IPS-18a (cell line): Measurements from ENCODE around the gene NUP50.

Experiments used
- H3K27ac ChIP-seq: one replicate; pipeline ENCODE4 v1.5.1; 2013; ENCODE audit warnings: low read length
- H3K27me3 ChIP-seq: one replicate; pipeline ENCODE4 v1.6.1; 2013; ENCODE audit warnings: mild to moderate bottlenecking, low read length; ENCODE audit not compliant: control insufficient read depth, insufficient read depth
- H3K36me3 ChIP-seq: one replicate; pipeline ENCODE4 v1.6.1; 2013; ENCODE audit warnings: low read depth, low read length; ENCODE audit not compliant: control insufficient read depth
- H3K4me1 ChIP-seq: one replicate; pipeline ENCODE4 v1.6.1; 2013; ENCODE audit warnings: low read depth, low read length; ENCODE audit not compliant: control insufficient read depth
- H3K4me3 ChIP-seq: one replicate; pipeline ENCODE4 v1.5.1; 2013; ENCODE audit warnings: low read length
- H3K9ac ChIP-seq: one replicate; pipeline ENCODE4 v1.6.1; 2013; ENCODE audit warnings: mild to moderate bottlenecking, low read length, moderate library complexity
- H3K9me3 ChIP-seq: one replicate; pipeline ENCODE4 v1.6.1; 2013; ENCODE audit warnings: low read depth, low read length; ENCODE audit not compliant: control insufficient read depth

NUP50 gene

DNA sequence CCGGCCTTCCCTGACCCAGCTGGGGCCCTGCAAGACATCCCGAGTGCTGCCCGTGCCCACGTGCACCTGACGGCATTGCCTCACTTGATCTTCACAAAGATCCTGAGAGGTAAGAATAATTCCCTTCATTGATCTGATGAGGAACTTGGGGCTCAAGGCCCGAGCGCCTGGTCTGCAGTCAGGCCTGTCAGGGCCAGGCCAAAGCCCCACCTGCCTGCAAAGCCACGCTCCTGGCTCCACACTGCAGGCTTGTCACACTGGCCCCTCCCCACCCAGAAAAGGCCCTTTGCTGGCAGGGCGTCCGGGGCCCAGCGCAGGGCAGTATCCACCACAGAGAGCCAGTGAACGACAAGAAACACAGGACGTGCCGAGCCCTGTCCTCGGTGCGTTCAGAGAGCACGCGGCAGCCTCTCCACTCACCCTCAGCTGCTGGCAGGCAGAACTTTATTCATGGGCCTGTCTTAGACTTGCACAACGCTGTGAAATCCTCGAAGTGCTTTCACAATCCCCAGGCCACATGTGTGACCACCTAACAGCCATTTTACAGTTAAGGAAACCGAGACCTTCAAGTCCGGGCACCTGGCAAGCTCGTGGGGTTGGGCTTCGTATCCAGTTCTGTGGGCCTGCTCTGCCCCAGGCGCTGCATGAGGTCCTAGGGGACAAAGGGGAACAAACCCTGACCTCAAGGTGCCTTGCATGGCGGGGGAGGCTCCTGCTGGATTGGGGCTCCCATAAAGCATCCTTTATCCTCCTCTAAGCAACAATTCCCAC, 62.2 kb downstream of the NUP50 start:
- Histone ChIP-seq H3K4me3 (no peak overlapping the region), H3K9ac (no peak overlapping the region), H3K4me1 (peaks cover 13% of the 10 kb centered on the region), H3K27ac (no peak overlapping the region), H3K27me3 (no peaks in the 10 kb centered on the region), H3K9me3 (no peaks in the 10 kb centered on the region), H3K36me3 (no peaks in the 10 kb centered on the region)

DNA sequence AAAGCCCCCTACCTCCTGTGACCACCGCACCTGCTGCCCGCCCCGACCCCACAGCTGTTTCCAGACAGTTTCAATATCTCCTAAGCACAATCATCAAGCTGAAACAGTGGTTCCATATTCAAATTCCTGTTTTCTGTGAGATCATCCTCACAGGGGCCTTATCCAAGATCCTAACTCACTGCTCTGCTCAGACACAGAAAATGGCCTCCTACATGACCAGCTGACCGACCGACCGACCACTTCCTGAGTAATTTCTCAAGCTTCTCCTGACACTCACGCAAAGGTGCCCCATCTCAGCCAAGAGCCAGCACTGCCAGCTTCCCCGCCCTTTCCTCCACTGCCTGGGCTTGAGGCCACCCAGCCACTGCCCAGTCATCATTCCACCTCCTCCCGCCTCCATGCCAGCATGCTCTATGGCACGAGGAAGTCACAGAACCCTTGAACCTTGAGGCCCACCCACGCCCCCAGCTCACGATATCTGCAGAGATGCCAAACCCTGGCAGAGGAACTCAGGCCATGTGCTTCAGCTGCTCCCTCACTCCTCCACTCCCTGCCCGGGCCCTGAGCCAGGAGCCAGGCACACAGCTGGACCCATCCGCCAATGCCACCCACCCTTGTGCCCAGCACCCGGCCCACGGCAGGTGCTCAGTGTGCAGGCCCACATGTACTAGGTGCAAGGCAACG, 62.9 kb downstream of the NUP50 start:
- peaks cover 13% of the 10 kb centered on the region for H3K4me1 ChIP-seq
- H3K9me3 ChIP-seq = no peaks in the 10 kb centered on the region
- H3K9ac ChIP-seq = no peak overlapping the region
- no peaks in the 10 kb centered on the region for H3K27me3 ChIP-seq
- H3K36me3 ChIP-seq = no peaks in the 10 kb centered on the region
- no peak overlapping the region for H3K27ac ChIP-seq
- H3K4me3 ChIP-seq = no peak overlapping the region

DNA sequence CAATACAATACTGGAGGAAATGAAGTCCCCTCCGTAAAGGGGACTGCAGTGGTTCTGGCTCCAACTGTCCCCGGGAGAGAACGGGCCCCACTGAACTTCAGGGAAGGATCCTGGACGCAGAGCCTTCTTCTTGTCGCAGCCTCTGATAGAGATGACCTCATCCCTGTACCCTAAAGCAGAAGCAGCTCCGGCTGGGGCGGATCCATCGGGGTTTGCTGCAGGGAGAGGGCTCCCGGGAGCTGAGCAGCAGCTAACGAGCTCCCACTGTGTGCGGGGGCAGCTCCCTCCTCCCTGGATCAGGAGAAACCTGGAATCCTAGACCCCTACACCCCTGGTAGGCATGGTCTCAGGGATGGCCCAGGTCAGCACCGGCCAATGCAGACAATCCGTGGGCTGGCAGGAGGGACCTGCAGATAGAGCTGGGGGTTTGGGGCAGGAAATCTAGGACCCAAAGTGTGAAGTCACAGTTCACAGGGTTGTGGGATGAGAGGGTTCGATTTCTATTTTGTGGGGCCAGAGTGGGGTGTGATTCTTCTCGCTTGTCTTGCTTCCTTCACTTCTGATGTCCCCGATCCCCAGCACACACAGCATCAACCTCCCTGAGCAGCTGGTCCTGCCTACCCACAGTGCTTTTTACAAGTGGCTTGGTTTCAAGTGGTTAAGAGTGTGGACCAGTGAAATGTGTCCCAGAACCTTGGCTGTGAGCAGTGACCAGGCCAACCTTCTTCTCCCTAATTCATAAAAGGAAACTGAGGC, 64.1 kb downstream of the NUP50 start:
- peaks cover 13% of the 10 kb centered on the region for H3K4me1 ChIP-seq
- no peak overlapping the region for H3K9ac ChIP-seq
- H3K27ac ChIP-seq = no peak overlapping the region

DNA sequence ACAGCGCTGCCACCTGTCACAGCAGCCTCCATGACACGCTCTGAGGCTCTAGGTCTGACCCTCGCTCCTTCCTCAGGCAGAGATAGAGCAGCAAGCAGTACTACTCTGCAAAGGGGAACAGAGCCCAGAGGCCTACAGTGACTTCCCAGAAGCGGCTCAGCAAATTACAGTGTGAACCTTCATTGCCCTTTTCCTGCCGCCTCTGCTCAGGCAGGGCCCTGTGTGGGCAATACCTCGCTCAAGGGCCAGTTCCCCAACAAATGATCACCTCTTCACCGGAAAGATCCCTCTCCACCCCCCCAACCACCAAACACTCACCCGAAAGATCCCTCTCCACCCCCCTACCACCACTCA, 64.7 kb downstream of the NUP50 start:
- Histone ChIP-seq H3K36me3 (no peaks in the 10 kb centered on the region), H3K27ac (no peak overlapping the region), H3K27me3 (no peaks in the 10 kb centered on the region), H3K9ac (no peak overlapping the region), H3K4me3 (no peak overlapping the region), H3K4me1 (peaks cover 13% of the 10 kb centered on the region), H3K9me3 (no peaks in the 10 kb centered on the region)

More for the DNA sequence above, 64.1 kb downstream of the NUP50 start:
- Histone ChIP-seq H3K36me3 (no peaks in the 10 kb centered on the region), H3K9me3 (no peaks in the 10 kb centered on the region), H3K4me3 (no peak overlapping the region), H3K27me3 (no peaks in the 10 kb centered on the region)

DNA sequence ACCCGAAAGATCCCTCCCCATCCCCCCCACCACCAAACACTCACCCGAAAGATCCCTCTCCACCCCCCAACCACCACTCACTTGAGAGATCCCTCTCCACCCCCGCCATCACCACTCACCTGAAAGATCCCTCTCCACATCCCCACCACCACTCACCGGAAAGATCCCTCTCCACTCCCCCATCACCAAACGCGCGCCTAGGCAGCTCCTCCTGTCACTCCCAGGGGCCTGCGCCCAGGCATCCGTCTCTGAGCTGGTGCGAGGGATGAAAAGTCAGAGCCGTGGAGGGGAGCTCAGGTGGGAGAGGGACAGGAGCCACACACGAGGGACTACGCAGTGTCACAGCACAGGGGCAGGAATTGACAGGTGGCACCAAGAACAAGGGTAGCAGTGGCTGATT, 65.5 kb downstream of the NUP50 start:
- H3K4me3 ChIP-seq = no peak overlapping the region
- no peak overlapping the region for H3K27ac ChIP-seq
- H3K9ac ChIP-seq = no peak overlapping the region
- no peaks in the 10 kb centered on the region for H3K36me3 ChIP-seq
- H3K27me3 ChIP-seq = no peaks in the 10 kb centered on the region
- H3K4me1 ChIP-seq = peaks cover 13% of the 10 kb centered on the region
- no peaks in the 10 kb centered on the region for H3K9me3 ChIP-seq

DNA sequence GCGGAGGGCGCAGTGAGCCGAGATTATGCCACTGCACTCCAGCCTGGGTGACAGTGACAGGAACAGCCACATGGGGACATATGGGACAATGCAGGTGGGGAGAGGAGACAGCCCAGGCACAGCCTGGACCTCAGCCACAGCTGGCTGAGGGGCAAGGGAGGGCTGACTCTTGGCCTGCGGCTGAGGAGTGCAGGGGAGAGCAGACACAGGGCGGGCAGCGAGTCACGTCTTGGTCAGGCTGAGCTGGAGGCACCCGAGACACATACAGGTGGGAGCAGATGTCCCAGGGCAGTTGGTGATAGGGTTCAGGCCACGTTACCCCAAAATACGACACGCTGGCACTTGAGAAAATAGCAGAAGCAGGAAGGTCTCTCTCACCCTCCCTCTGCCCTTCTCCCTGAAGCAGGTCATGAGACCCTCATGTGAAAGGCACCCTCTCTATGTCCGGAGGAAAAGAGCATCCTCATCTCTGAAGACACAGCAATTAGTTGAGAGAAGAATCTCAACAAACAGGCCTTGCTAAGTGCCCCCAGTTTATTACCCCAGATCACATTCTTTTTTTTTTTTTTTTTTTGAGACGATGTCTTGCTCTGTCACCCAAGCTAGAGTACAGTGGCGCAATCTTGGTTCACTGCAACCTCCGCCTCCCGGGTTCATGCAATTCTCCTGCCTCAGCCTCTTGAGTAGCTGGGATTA, 66.4 kb downstream of the NUP50 start:
- Histone ChIP-seq H3K27me3 (no peaks in the 10 kb centered on the region), H3K9ac (no peak overlapping the region), H3K9me3 (no peaks in the 10 kb centered on the region)

DNA sequence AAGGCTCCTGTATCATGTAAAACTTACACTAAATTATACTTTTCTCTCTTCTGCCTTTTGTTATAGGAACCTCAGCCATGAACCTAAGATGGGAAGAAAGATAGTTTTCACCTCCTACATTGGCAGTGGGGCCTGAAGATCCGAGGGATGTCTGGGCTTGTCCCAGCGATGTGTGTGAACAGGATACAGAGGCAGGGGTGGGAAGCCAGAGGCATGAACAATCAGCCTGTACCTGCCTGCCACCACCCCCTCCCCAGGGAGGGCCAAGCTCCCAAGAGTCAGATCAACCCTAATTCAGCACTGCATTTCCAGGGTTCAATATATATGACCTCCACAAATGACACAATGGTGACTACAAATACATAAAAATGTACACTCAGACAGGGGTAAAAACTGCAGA, 67.6 kb downstream of the NUP50 start:
- H3K4me3 ChIP-seq = no peak overlapping the region
- no peaks in the 10 kb centered on the region for H3K27me3 ChIP-seq
- H3K27ac ChIP-seq = no peak overlapping the region
- H3K4me1 ChIP-seq = peaks cover 8% of the 10 kb centered on the region
- H3K9ac ChIP-seq = no peak overlapping the region
- H3K36me3 ChIP-seq = no peaks in the 10 kb centered on the region
- H3K9me3 ChIP-seq = no peaks in the 10 kb centered on the region

More for the DNA sequence above, 66.4 kb downstream of the NUP50 start:
- H3K27ac ChIP-seq = no peak overlapping the region
- peaks cover 8% of the 10 kb centered on the region for H3K4me1 ChIP-seq
- no peak overlapping the region for H3K4me3 ChIP-seq
- H3K36me3 ChIP-seq = no peaks in the 10 kb centered on the region

DNA sequence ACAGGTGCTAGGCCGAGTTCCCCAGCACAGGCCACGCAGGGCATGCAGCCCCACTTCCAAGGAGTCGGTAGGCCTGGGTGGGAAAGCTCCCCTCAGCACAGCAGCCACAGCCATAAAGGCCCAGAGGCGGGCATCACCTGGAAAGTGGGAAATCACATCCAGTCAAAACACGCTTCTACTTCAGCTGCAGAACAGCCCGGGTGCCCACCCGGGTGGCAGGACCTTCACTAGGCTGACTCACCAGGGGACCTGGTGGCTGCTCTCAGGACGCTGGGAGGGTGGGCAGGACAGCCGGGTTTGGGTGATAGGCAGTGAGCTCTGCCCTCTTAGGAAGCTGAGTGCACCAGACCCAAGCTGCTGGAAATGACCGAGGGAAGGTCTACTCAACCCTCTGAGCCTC, 69.7 kb downstream of the NUP50 start:
- H3K4me1 ChIP-seq = no peaks in the 10 kb centered on the region
- H3K27me3 ChIP-seq = no peaks in the 10 kb centered on the region
- H3K27ac ChIP-seq = no peak overlapping the region
- H3K9me3 ChIP-seq = no peaks in the 10 kb centered on the region
- H3K4me3 ChIP-seq = no peak overlapping the region
- no peaks in the 10 kb centered on the region for H3K36me3 ChIP-seq
- no peak overlapping the region for H3K9ac ChIP-seq

DNA sequence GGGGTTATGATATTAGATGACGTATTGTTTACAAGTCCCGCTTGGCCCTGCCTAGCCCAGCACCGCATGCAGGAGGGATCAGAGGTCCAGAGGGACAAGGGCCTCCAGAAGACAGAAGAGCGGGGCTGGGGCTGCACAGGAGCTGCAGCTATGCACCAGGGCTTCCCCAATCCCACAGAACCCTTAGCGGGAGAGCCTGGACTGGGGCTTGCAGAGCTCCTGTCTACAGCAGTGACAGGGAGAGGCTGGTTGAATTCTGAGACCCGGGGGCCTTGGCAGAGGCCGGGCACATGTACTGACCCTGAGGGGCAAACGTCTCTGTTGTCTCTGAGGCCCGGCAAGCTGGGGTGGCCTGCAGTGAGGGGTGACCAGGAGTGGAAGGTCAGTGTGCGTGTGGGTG, 70.1 kb downstream of the NUP50 start:
- no peak overlapping the region for H3K9ac ChIP-seq
- peaks cover under 1% of the 10 kb centered on the region for H3K4me1 ChIP-seq
- no peaks in the 10 kb centered on the region for H3K9me3 ChIP-seq
- H3K27ac ChIP-seq = no peak overlapping the region
- H3K4me3 ChIP-seq = no peak overlapping the region
- H3K27me3 ChIP-seq = no peaks in the 10 kb centered on the region
- H3K36me3 ChIP-seq = no peaks in the 10 kb centered on the region

DNA sequence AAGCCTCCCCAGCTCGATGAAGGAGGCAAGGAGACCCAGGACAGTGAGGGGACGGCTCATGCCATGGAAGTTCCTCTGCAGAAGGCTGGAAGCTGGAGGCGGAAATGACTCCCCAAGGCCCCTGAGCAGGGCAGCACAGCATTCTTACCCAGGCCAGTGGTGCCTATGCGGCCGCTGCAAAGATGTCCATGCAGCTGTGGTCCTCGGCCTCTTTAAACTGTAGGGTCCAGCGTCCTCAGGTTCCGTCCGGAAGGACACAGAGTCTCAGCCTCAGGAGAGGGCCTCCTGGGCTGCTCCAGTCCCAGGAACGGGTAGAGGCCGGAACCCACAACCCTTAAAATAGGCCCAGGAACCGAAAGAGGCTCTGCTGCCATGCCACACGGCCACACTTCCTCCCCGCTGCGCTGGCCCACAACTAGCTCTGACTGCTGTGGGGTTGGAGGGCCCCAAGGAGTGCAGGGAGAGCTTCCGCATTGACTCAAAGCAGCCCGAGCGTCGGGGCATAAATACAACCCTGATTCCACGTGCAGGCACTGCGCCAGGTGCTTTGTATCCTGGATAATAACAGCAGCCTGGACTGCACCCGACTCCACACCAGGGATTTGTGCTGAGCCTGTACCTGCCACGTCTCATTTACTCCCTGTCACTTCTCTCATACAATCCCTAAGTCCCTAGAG, 71.5 kb downstream of the NUP50 start:
- Histone ChIP-seq H3K4me3 (no peak overlapping the region), H3K9me3 (no peaks in the 10 kb centered on the region), H3K4me1 (peaks cover 10% of the 10 kb centered on the region), H3K9ac (no peak overlapping the region), H3K27ac (no peak overlapping the region), H3K36me3 (no peaks in the 10 kb centered on the region), H3K27me3 (peaks cover 7% of the 10 kb centered on the region)

DNA sequence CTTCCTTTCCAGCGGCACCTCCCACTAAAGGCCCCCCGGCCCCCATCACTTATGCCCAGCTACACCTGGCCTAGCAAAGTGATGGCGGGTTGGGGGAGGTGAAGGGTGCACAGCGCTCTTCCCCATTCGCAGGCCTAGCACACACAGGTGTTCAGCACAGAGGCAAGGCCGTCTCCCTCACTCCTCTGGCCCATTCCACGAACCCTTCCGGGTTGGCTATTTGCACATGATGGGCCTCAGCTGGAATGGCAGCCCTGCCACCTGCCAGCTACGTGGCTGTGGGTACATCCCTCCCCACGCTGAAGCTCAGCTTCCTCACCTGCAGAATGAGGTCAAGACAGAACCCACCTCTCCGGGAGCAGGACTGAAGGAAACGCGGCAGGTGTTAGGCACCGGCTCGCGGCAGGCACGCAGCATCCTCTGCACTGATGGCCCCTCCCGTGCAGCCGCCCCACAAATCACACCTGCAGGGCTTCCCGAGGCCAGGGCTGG, 72.2 kb downstream of the NUP50 start:
- H3K4me1 ChIP-seq = peaks cover 10% of the 10 kb centered on the region
- no peaks in the 10 kb centered on the region for H3K9me3 ChIP-seq
- no peak overlapping the region for H3K27ac ChIP-seq
- no peak overlapping the region for H3K9ac ChIP-seq
- H3K27me3 ChIP-seq = peaks cover 8% of the 10 kb centered on the region
- H3K4me3 ChIP-seq = no peak overlapping the region
- H3K36me3 ChIP-seq = no peaks in the 10 kb centered on the region
